DMS153 treated with DMSO at 0.1 percent for 48 hours (cell line): ENCODE data around the gene ERMAP.
A peak's percentile ranks its signal among the peaks of the same experiment; 100 is the strongest.
"Not testable (repeated sequence)": the region's sequence is repeated elsewhere in the genome, so short reads cannot be mapped to it uniquely, and the experiment has no call there.

ENCODE experiments used
- DNase-seq: peaks from one replicate; lab custom pipeline; 2025; ENCODE audit not compliant: unreplicated experiment; lab: John Stamatoyannopoulos, UW

Gene ERMAP

GRCh38 chr1:42806593-42806992 lies 10.3 kb upstream of the ERMAP start:
- no peak for DNase-seq

GRCh38 chr1:42807056-42807668 lies 9.8 kb upstream of the ERMAP start:
- DNase-seq: no peak

- DNase-seq: not testable (repeated sequence)
These were observed 2.1 kb upstream of the ERMAP start for GRCh38 chr1:42814815-42815214.

GRCh38 chr1:42815941-42816584 lies 859 bp upstream of the ERMAP start:
- DNase-seq: peak; percentile 83

- no peak for DNase-seq
These were observed 482 bp downstream of the ERMAP start for GRCh38 chr1:42817440-42817767.

GRCh38 chr1:42817976-42818375 lies 1.1 kb downstream of the ERMAP start:
- no peak for DNase-seq

GRCh38 chr1:42820813-42821212 lies 3.9 kb downstream of the ERMAP start:
- no peak for DNase-seq

- DNase-seq: no peak
These were observed 4.8 kb downstream of the ERMAP start for GRCh38 chr1:42821690-42822089.

- no peak for DNase-seq
These were observed 6.0 kb downstream of the ERMAP start for GRCh38 chr1:42822800-42823392.

GRCh38 chr1:42824481-42825035 lies 7.6 kb downstream of the ERMAP start:
- no peak for DNase-seq

- no peak for DNase-seq
These were observed 8.3 kb downstream of the ERMAP start for GRCh38 chr1:42825036-42825851.

GRCh38 chr1:42830631-42831030 lies 13.7 kb downstream of the ERMAP start:
- no peak for DNase-seq

GRCh38 chr1:42831273-42831672 lies 14.4 kb downstream of the ERMAP start:
- DNase-seq: no peak

GRCh38 chr1:42832641-42833240 lies 15.8 kb downstream of the ERMAP start:
- DNase-seq: no peak

GRCh38 chr1:42833981-42834380 lies 17.1 kb downstream of the ERMAP start:
- no peak for DNase-seq

GRCh38 chr1:42834803-42835202 lies 17.9 kb downstream of the ERMAP start:
- DNase-seq: no peak

- DNase-seq: no peak
These were observed 18.5 kb downstream of the ERMAP start for GRCh38 chr1:42835422-42835821.

GRCh38 chr1:42837709-42838108 lies 20.8 kb downstream of the ERMAP start:
- DNase-seq: no peak

- no peak for DNase-seq
These were observed 21.7 kb downstream of the ERMAP start for GRCh38 chr1:42838482-42839190.

- no peak for DNase-seq
These were observed 24.1 kb downstream of the ERMAP start for GRCh38 chr1:42841010-42841409.
